ENCODE data around the gene FAM199X.
A peak's percentile ranks its signal among the peaks of the same experiment; 100 is the strongest.
"Not testable (repeated sequence)": the region's sequence is repeated elsewhere in the genome, so short reads cannot be mapped to it uniquely, and the experiment has no call there.

Gene FAM199X

GRCh38 chrX:104193485-104193884, 27.2 kb downstream of the FAM199X start:
- no peak for DNase-seq

GRCh38 chrX:104195013-104195412, 28.8 kb downstream of the FAM199X start:
- no peak for DNase-seq

GRCh38 chrX:104195489-104196084, 29.3 kb downstream of the FAM199X start:
- DNase-seq: peak; percentile 12 to 51

GRCh38 chrX:104205548-104205947, 39.3 kb downstream of the FAM199X start:
- DNase-seq: no peak

- DNase-seq: no peak
These were observed 44.9 kb downstream of the FAM199X start for GRCh38 chrX:104211187-104211586.

GRCh38 chrX:104230060-104230459, 63.8 kb downstream of the FAM199X start:
- not testable (repeated sequence) for DNase-seq
